H1 (cell line): Measurements from ENCODE around the gene CDC7. TPM values are rescaled to one million over a fixed set of nuclear protein-coding genes. Genes with fewer than 3 reads are reported as not detected.

Experiments used
- CTCF ChIA-PET: fragments of 300-600 bp; sonication (Branson Sonifier 250); formaldehyde crosslinking; loops from one replicate; lab custom pipeline; 2021; ENCODE audit not compliant: partially characterized antibody; lab: Charles Lee
- POLR2A ChIA-PET: fragments of 300-600 bp; sonication (Branson Sonifier 250); formaldehyde crosslinking; loops from one replicate; lab custom pipeline; 2021; ENCODE audit warnings: inconsistent platforms; ENCODE audit not compliant: partially characterized antibody; lab: Charles Lee
- DNase-seq, 2 experiments: peaks; one replicate each; pipeline versions ENCODE4 v3.0.0 to v3.0.0-alpha.2; 2010 to 2022; ENCODE audit warnings: low spot score in 2 of 2, low read depth in 1 of 2, mixed read lengths in 1 of 2
- FAIRE-seq: peaks from 2 replicates; lab custom pipeline; 2011; peaks lifted over from hg19 to GRCh38; lab: Jason Lieb, UNC
- H2AFZ ChIP-seq: 2 replicates; pipeline ENCODE4 v1.8.1; 2012; ENCODE audit warnings: low read length, inconsistent platforms
- H2AK5ac ChIP-seq: 2 replicates; pipeline ENCODE4 v1.6.1; 2013; ENCODE audit warnings: low read depth, low read length
- H2BK120ac ChIP-seq: replicated peaks from 2 replicates; pipeline ENCODE3; 2013; ENCODE audit warnings: low read depth, low read length, inconsistent platforms
- H2BK12ac ChIP-seq: 2 replicates; pipeline ENCODE4 v1.6.1; 2013; ENCODE audit warnings: low read depth, low read length
- H2BK15ac ChIP-seq: 2 replicates; pipeline ENCODE4 v1.6.1; 2013; ENCODE audit warnings: low read length
- H2BK20ac ChIP-seq: 2 replicates; pipeline ENCODE4 v1.6.1; 2013; ENCODE audit warnings: low read length
- H2BK5ac ChIP-seq: 2 replicates; pipeline ENCODE4 v1.6.1; 2013; ENCODE audit warnings: low read depth, low read length
- H3K14ac ChIP-seq: 2 replicates; pipeline ENCODE4 v1.6.1; 2013; ENCODE audit warnings: inconsistent platforms; ENCODE audit not compliant: insufficient read length
- H3K18ac ChIP-seq: 2 replicates; pipeline ENCODE4 v1.6.1; 2013; ENCODE audit warnings: low read length; ENCODE audit errors: extremely low read depth
- H3K23ac ChIP-seq: 2 replicates; pipeline ENCODE4 v1.6.1; 2013; ENCODE audit warnings: inconsistent platforms; ENCODE audit not compliant: insufficient read length
- H3K23me2 ChIP-seq: 2 replicates; pipeline ENCODE4 v1.6.1; 2013; ENCODE audit warnings: low read depth, low read length
- H3K27ac ChIP-seq: 2 replicates; pipeline ENCODE4 v1.6.1; 2011; ENCODE audit warnings: low read depth, low read length, inconsistent platforms
- H3K27me3 ChIP-seq, 4 experiments: replicated peaks in 1 of 4; 1 replicate in 1 of 4; 2 replicates in 3 of 4; pipeline versions ENCODE4 v1.6.1 to v1.8.1; 2011 to 2013; ENCODE audit warnings: low read length in 3 of 4, mild to moderate bottlenecking in 3 of 4, inconsistent platforms in 2 of 4, mixed read lengths in 2 of 4, moderate library complexity in 1 of 4; ENCODE audit not compliant: control insufficient read depth in 3 of 4, insufficient read depth in 3 of 4; ENCODE audit errors: extremely low read depth in 1 of 4
- H3K36me3 ChIP-seq, 4 experiments: 2 replicates each; pipeline versions ENCODE4 v1.6.1 to v1.8.1; 2011 to 2013; ENCODE audit warnings: mild to moderate bottlenecking in 4 of 4, low read length in 3 of 4, moderate library complexity in 2 of 4, control low read depth in 1 of 4, inconsistent platforms in 1 of 4; ENCODE audit not compliant: insufficient read depth in 4 of 4, control insufficient read depth in 2 of 4
- H3K4ac ChIP-seq: replicated peaks from 2 replicates; pipeline ENCODE3; 2013; ENCODE audit warnings: low read length, low read depth, mixed read lengths, inconsistent platforms; ENCODE audit not compliant: insufficient read length
- H3K4me1 ChIP-seq, 4 experiments: replicated peaks in 1 of 4; 1 replicate in 1 of 4; 2 replicates in 3 of 4; pipeline versions ENCODE4 v1.6.1 to v1.8.1; 2011 to 2013; ENCODE audit warnings: low read length in 3 of 4, inconsistent platforms in 2 of 4, mixed read lengths in 1 of 4; ENCODE audit not compliant: insufficient read depth in 4 of 4, control insufficient read depth in 3 of 4
- H3K4me2 ChIP-seq, 2 experiments: 2 replicates each; pipeline versions ENCODE4 v1.6.1 to v1.8.1; 2011 to 2013; ENCODE audit warnings: low read depth in 2 of 2, low read length in 2 of 2, control low read depth in 1 of 2, inconsistent platforms in 1 of 2, mild to moderate bottlenecking in 1 of 2; ENCODE audit not compliant: insufficient read depth in 1 of 2
- H3K4me3 ChIP-seq, 4 experiments: fragments of 200-600, 300-600 bp in 1 of 4; sonication (generic), shearing (Covaris generic), sonication (Bioruptor Twin) in 1 of 4; 2 replicates each; pipeline versions ENCODE4 v1.5.1 to v1.8.1; 2011 to 2016; ENCODE audit warnings: low read length in 4 of 4, low read depth in 3 of 4, control low read depth in 2 of 4, inconsistent platforms in 2 of 4, mild to moderate bottlenecking in 2 of 4, mixed read lengths in 1 of 4, moderate library complexity in 1 of 4; ENCODE audit not compliant: insufficient read depth in 2 of 4; ENCODE audit errors: extremely low read depth in 1 of 4
- H3K56ac ChIP-seq: replicated peaks from 2 replicates; pipeline ENCODE3; 2013; ENCODE audit warnings: low read depth, mild to moderate bottlenecking, mixed read lengths, low read length, inconsistent platforms; ENCODE audit not compliant: insufficient read length
- H3K79me1 ChIP-seq: 2 replicates; pipeline ENCODE4 v1.6.1; 2013; ENCODE audit warnings: low read depth, low read length, control low read depth
- H3K79me2 ChIP-seq, 2 experiments: 2 replicates each; pipeline versions ENCODE4 v1.6.1 to v1.8.1; 2012 to 2013; ENCODE audit warnings: low read length in 2 of 2, mild to moderate bottlenecking in 2 of 2, inconsistent platforms in 1 of 2; ENCODE audit not compliant: insufficient read depth in 2 of 2, control insufficient read depth in 1 of 2
- H3K9ac ChIP-seq, 4 experiments: replicated peaks in 1 of 4; 1 replicate in 1 of 4; 2 replicates in 3 of 4; pipeline versions ENCODE4 v1.6.1 to v1.8.1; 2011 to 2013; ENCODE audit warnings: low read depth in 3 of 4, low read length in 3 of 4, control low read depth in 2 of 4, mild to moderate bottlenecking in 2 of 4, moderate library complexity in 2 of 4, inconsistent platforms in 1 of 4; ENCODE audit errors: extremely low read depth in 1 of 4
- H3K9me3 ChIP-seq, 2 experiments: 2 replicates each; pipeline versions ENCODE4 v1.6.1 to v1.8.1; 2012 to 2013; ENCODE audit warnings: mild to moderate bottlenecking in 2 of 2, moderate library complexity in 2 of 2, control low read depth in 1 of 2, inconsistent platforms in 1 of 2, low read depth in 1 of 2, low read length in 1 of 2, mixed read lengths in 1 of 2; ENCODE audit not compliant: insufficient read depth in 2 of 2
- H4K20me1 ChIP-seq, 2 experiments: replicated peaks in 1 of 2; 2 replicates each; pipeline versions ENCODE3 to v1.8.1; 2011 to 2013; ENCODE audit warnings: inconsistent platforms in 2 of 2, low read length in 2 of 2, mild to moderate bottlenecking in 1 of 2; ENCODE audit not compliant: insufficient read depth in 2 of 2, control insufficient read depth in 1 of 2
- H4K5ac ChIP-seq: 2 replicates; pipeline ENCODE4 v1.6.1; 2013; ENCODE audit warnings: low read length, low read depth, mixed read lengths, inconsistent platforms; ENCODE audit not compliant: insufficient read length
- H4K8ac ChIP-seq: 2 replicates; pipeline ENCODE4 v1.8.0; 2013; ENCODE audit warnings: mild to moderate bottlenecking, moderate library complexity, low read length, inconsistent platforms; ENCODE audit not compliant: insufficient read depth; ENCODE audit errors: extremely low read depth
- H4K91ac ChIP-seq: replicated peaks from 2 replicates; pipeline ENCODE3; 2013; ENCODE audit warnings: low read length, mixed read lengths, inconsistent platforms; ENCODE audit not compliant: insufficient read length
- KDM1A ChIP-seq: fragments of 200-600, 300-600 bp; sonication (generic); IDR thresholded peaks from 2 replicates; pipeline ENCODE4 v1.7.1; 2016; ENCODE audit warnings: mild to moderate bottlenecking, low read length, borderline replicate concordance
- MAFK ChIP-seq: IDR thresholded peaks from 2 replicates; pipeline ENCODE4 v1.6.1; 2012; ENCODE audit warnings: low read depth, mild to moderate bottlenecking, improper control_type of control experiment, low read length
- WGBS, 2 experiments: shearing (Covaris generic) in 1 of 2; methylation state at CpG; one replicate each; pipeline versions ENCODE4 v1.1.6 to v1.1.7; 2013 to 2015; ENCODE audit warnings: low lambda C conversion rate in 2 of 2, mixed read lengths in 2 of 2, inconsistent platforms in 1 of 2, low coverage in 1 of 2, missing lambda C conversion rate in 1 of 2; ENCODE audit not compliant: insufficient replicate concordance in 2 of 2, insufficient coverage in 1 of 2, insufficient read length in 1 of 2; ENCODE audit errors: extremely low coverage in 1 of 2, missing lambda C conversion rate in 1 of 2; 5-methylcytosine and 5-hydroxymethylcytosine counted together
- polyA plus RNA-seq, 7 experiments: library from polyadenylated mRNA; depleted of rRNA in 3 of 7; stranded (reverse) in 5 of 7; unstranded in 2 of 7; fragments of >200 nt in 5 of 7; fragments of 200-250 nt in 2 of 7; gene quantifications; 1 replicate in 5 of 7; 2 replicates in 1 of 7; 4 replicates in 1 of 7; pipeline versions ENCODE4 v1.2.1 to v1.2.3, GENCODE V29; 2011 to 2013; ENCODE audit warnings: missing spikeins in 2 of 7, mixed read lengths in 2 of 7
- total RNA-seq: library from RNA; stranded (reverse); fragmentation: NEBNext Ultra II Directional; extraction: Animal tissue kit (Norgen Biotek cat#: 25700); gene quantifications from 2 replicates; pipeline ENCODE4 v1.2.1, GENCODE V29; 2021

The CDC7 gene
- total and polyA plus RNA-seq, 2 of the 8 experiments (the other 6 are each of a cell fraction or from before 2014, with no cell fraction given), result 12.2 to 34.4 TPM

DNA sequence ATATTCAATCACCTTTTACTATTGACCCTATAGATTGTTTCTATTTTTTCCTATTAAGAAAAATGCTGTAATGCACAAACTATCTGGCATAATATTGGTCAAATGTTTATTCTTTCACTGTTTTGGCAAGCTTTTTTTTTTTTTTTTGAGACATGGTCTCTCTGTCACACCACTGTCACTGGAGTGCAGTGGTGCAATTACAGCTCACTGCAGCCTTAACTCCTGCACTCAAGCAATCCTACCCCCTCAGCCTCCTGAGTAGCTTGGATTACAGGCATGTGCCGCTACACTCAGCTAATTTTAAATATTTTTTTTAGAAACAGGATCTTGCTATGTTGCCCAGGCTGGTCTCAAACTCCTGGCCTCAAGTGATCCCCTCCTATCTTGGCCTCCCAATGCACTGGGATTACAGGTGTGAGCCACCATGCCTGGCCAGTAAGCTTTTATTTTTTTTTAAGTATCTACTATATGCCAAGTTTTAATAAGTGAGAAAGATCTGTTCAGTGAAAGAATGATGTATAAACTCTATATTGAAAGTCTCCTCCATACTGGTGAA is 3.4 kb downstream of the CDC7 start:
- Histone ChIP-seq H3K79me2 (peaks cover 0 to 69% of the 10 kb centered on the region in 2 experiments; a peak in 3 of 4 replicates), H3K56ac (no peak overlapping the region), H3K18ac (no peak overlapping the region), H3K27me3 (no peaks in the 10 kb centered on the region), H3K4me3 (no peak overlapping the region), H2BK20ac (no peak overlapping the region), H3K9me3 (no peaks in the 10 kb centered on the region), H3K4me1 (peaks cover 2 to 14% (median 7%) of the 10 kb centered on the region in 4 experiments; a peak in 6 of 7 replicates), H3K23ac (no peak overlapping the region), H2AK5ac (no peak overlapping the region), H4K5ac (no peak overlapping the region), H2BK15ac (no peak overlapping the region), H2BK5ac (no peak overlapping the region), H3K79me1 (no peaks in the 10 kb centered on the region), H3K23me2 (no peaks in the 10 kb centered on the region; the same call in none of the 2 replicates), H3K4ac (no peak overlapping the region), H4K8ac (no peak overlapping the region), H3K14ac (no peak overlapping the region), H3K4me2 (no peak overlapping the region), H3K9ac (no peak overlapping the region), H4K20me1 (no peaks in the 10 kb centered on the region), H2AFZ (no peak overlapping the region), H3K27ac (no peak overlapping the region), H2BK120ac (no peak overlapping the region), H2BK12ac (no peak overlapping the region), H3K36me3 (peaks cover 0 to 20% (median 9%) of the 10 kb centered on the region in 4 experiments; a peak in 5 of 8 replicates), H4K91ac (no peak overlapping the region)
- POLR2A ChIA-PET, result interaction anchor here (0.7 to 2.0 kb wide), 2 partner anchors 14 to 29 kb away, joined by 4 to 5 read pairs; no protein-coding TSS in a partner anchor
- DNase-seq (no peak), FAIRE-seq (no peak)
- TF ChIP-seq MAFK, result no peak
- 0 out of 2 replicates have a peak, but pooled peaks have one; percentile 30 for TF ChIP-seq KDM1A
- CTCF ChIA-PET, result interaction anchor here (0.6 to 1.7 kb wide), 3 partner anchors 221 to 380 kb away, joined by 3 to 5 read pairs (median 3); no protein-coding TSS in a partner anchor
- 90% methylated on average over 1 of the region's 1 CpG; no CpG with 5 or more reads in 1 of the 2 experiments for WGBS, 2 experiments
